Upper lobe of right lung (tissue), 1 donor: ENCODE data around the gene HDAC4. TPM values are rescaled to one million over a fixed set of nuclear protein-coding genes. Genes with fewer than 3 reads are reported as not detected.
A peak's percentile ranks its signal among the peaks of the same experiment; 100 is the strongest.

Source experiments
- ATAC-seq: fragments of 200-7000 bp; cut with Tn5 transposase; one replicate; pipeline ENCODE4 v1.9.1; 2020; ENCODE audit warnings: mild to moderate bottlenecking, moderate library complexity
- DNase-seq: peaks from one replicate; pipeline ENCODE4 v3.0.0-alpha.2; 2020
- H3K27ac ChIP-seq: fragments of 200-600 bp; one replicate; pipeline ENCODE4 v1.8.0; 2022
- H3K27me3 ChIP-seq: fragments of 200-600 bp; one replicate; pipeline ENCODE4 v1.8.0; 2022; ENCODE audit warnings: mild to moderate bottlenecking
- H3K36me3 ChIP-seq: fragments of 200-600 bp; one replicate; pipeline ENCODE4 v1.8.0; 2022
- H3K4me1 ChIP-seq: fragments of 200-600 bp; one replicate; pipeline ENCODE4 v1.8.0; 2022
- H3K4me3 ChIP-seq: fragments of 200-600 bp; one replicate; pipeline ENCODE4 v1.8.0; 2022; ENCODE audit warnings: mild to moderate bottlenecking
- H3K9me3 ChIP-seq: fragments of 200-600 bp; one replicate; pipeline ENCODE4 v1.8.0; 2022
- intact Hi-C: fragments of 100-400 bp; cut with DNase I; formaldehyde crosslinking; loops from one replicate; pipeline ENCODE4 v1.11.0; 2022
- total RNA-seq: library from RNA; stranded (reverse); fragmentation: NEBNext Ultra II Directional; extraction: Animal tissue kit (Norgen Biotek cat#: 25700); gene quantifications from one replicate; pipeline ENCODE4 v1.2.1, GENCODE V29; 2021
- TF ChIP-seq, protein P1 (sequence below): fragments of 200-600 bp; IDR thresholded peaks from one replicate; pipeline ENCODE4 v1.8.0; 2022; ENCODE audit warnings: antibody characterized with exemption
- donor health status: DM: no; HTN: yes; CAD: no; lungs with severe emphysema.

HDAC4 gene
- total RNA-seq, 1 donor from 2014 or later: 44.1 TPM

GRCh38 chr2:239271471-239271870 lies 129.3 kb downstream of the HDAC4 start:
- Histone ChIP-seq H3K4me1 (peaks cover 45% of the 10 kb centered on the region), H3K27ac (no peak overlapping the region), H3K4me3 (no peak overlapping the region), H3K9me3 (no peaks in the 10 kb centered on the region), H3K27me3 (no peaks in the 10 kb centered on the region), H3K36me3 (no peaks in the 10 kb centered on the region)
- DNase-seq (no peak), ATAC-seq (no peak)
- TF ChIP-seq, protein P1, sequence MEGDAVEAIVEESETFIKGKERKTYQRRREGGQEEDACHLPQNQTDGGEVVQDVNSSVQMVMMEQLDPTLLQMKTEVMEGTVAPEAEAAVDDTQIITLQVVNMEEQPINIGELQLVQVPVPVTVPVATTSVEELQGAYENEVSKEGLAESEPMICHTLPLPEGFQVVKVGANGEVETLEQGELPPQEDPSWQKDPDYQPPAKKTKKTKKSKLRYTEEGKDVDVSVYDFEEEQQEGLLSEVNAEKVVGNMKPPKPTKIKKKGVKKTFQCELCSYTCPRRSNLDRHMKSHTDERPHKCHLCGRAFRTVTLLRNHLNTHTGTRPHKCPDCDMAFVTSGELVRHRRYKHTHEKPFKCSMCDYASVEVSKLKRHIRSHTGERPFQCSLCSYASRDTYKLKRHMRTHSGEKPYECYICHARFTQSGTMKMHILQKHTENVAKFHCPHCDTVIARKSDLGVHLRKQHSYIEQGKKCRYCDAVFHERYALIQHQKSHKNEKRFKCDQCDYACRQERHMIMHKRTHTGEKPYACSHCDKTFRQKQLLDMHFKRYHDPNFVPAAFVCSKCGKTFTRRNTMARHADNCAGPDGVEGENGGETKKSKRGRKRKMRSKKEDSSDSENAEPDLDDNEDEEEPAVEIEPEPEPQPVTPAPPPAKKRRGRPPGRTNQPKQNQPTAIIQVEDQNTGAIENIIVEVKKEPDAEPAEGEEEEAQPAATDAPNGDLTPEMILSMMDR: no peak
- intact Hi-C loops: no loop called here

GRCh38 chr2:239269916-239270315 lies 130.9 kb downstream of the HDAC4 start:
- TF ChIP-seq, protein P1: no peak
- DNase-seq: no peak
- peaks cover 46% of the 10 kb centered on the region for H3K4me1 ChIP-seq
- H3K27ac ChIP-seq: no peak overlapping the region
- intact Hi-C loops: no loop called here
- H3K36me3 ChIP-seq: no peaks in the 10 kb centered on the region
- H3K9me3 ChIP-seq: no peaks in the 10 kb centered on the region
- H3K27me3 ChIP-seq: no peaks in the 10 kb centered on the region
- no peak overlapping the region for H3K4me3 ChIP-seq
- ATAC-seq: no peak

GRCh38 chr2:239269173-239269885 lies 131.5 kb downstream of the HDAC4 start:
- TF ChIP-seq, protein P1: no peak
- Histone ChIP-seq H3K4me3 (no peak overlapping the region), H3K9me3 (no peaks in the 10 kb centered on the region), H3K4me1 (peaks cover 46% of the 10 kb centered on the region), H3K36me3 (no peaks in the 10 kb centered on the region), H3K27me3 (no peaks in the 10 kb centered on the region), H3K27ac (no peak overlapping the region)
- intact Hi-C loops: no loop called here
- ATAC-seq (no peak), DNase-seq (peak; percentile 54)

DNA sequence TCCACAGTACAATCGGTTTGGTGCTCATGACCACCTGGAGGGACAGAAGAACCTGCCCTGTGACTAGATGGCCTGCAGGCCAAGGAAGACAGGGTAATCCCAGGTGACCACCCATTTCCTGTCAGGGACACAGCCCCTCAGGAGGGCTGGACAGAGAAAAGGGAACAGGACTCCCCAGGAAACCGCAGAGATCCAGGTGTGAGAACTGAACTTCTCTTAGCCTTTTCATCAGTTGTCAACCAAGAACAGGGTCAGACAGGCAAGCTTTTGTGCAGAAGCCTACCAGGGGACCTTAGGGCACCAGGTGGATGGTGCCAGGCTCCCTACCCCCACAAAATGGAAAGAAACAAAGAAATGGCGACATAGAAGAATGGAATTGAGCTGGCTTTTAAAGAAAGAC lies 132.3 kb downstream of the HDAC4 start:
- H3K27ac ChIP-seq: peak overlapping the region; percentile 86
- DNase-seq: no peak
- peaks cover 52% of the 10 kb centered on the region for H3K4me1 ChIP-seq
- no peaks in the 10 kb centered on the region for H3K36me3 ChIP-seq
- no peak overlapping the region for H3K4me3 ChIP-seq
- no peaks in the 10 kb centered on the region for H3K27me3 ChIP-seq
- no peak for ATAC-seq
- H3K9me3 ChIP-seq: no peaks in the 10 kb centered on the region
- intact Hi-C loops: no loop called here
- TF ChIP-seq, protein P1: no peak

- Histone ChIP-seq H3K27me3 (no peaks in the 10 kb centered on the region), H3K27ac (peak overlapping the region; percentile 86), H3K9me3 (no peaks in the 10 kb centered on the region), H3K4me1 (peaks cover 54% of the 10 kb centered on the region), H3K36me3 (no peaks in the 10 kb centered on the region), H3K4me3 (no peak overlapping the region)
- ATAC-seq (peak; percentile 57), DNase-seq (peak; percentile 78)
- intact Hi-C loops: no loop called here
- TF ChIP-seq, protein P1: no peak
Measured at GRCh38 chr2:239268082-239268481, 132.7 kb downstream of the HDAC4 start.
